CD4-positive, alpha-beta T cell treated with Interleukin-17A for 1 hour (primary cell): ENCODE data around the gene DNAH10.
"Not testable (repeated sequence)": the region's sequence is repeated elsewhere in the genome, so short reads cannot be mapped to it uniquely, and the experiment has no call there.

Experiments used
- DNase-seq: peaks from one replicate; pipeline ENCODE4 v3.0.0-alpha.2; 2020

The DNAH10 gene

DNA sequence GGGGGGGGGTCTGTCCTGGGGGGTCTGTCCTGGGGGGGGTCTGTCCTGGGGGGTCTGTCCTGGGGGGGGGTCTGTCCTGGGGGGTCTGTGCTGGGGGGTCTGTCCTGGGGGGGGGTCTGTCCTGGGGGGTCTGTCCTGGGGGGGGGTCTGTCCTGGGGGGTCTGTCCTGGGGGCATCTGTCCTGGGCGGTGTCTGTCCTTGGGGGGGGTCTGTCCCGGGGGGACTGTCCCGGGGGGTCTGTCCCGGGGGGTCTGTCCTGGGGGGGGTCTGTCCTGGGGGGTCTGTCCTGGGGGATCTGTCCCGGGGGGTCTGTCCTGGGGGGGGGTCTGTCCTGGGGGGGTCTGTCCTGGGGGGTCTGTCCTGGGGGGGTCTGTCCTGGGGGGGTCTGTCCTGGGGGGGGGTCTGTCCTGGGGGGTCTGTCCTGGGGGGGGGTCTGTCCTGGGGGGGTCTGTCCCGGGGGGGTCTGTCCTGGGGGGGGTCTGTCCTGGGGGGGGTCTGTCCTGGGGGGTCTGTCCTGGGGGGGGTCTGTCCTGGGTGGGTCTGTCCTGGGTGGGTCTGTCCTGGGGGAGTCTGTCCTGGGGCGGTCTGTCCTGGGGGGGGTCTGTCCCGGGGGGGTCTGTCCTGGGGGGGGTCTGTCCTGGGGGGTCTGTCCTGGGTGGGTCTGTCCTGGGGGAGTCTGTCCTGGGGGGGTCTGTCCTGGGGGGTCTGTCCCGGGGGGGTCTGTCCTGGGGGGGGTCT is 149.7 kb downstream of the DNAH10 start:
- DNase-seq = not testable (repeated sequence)

DNA sequence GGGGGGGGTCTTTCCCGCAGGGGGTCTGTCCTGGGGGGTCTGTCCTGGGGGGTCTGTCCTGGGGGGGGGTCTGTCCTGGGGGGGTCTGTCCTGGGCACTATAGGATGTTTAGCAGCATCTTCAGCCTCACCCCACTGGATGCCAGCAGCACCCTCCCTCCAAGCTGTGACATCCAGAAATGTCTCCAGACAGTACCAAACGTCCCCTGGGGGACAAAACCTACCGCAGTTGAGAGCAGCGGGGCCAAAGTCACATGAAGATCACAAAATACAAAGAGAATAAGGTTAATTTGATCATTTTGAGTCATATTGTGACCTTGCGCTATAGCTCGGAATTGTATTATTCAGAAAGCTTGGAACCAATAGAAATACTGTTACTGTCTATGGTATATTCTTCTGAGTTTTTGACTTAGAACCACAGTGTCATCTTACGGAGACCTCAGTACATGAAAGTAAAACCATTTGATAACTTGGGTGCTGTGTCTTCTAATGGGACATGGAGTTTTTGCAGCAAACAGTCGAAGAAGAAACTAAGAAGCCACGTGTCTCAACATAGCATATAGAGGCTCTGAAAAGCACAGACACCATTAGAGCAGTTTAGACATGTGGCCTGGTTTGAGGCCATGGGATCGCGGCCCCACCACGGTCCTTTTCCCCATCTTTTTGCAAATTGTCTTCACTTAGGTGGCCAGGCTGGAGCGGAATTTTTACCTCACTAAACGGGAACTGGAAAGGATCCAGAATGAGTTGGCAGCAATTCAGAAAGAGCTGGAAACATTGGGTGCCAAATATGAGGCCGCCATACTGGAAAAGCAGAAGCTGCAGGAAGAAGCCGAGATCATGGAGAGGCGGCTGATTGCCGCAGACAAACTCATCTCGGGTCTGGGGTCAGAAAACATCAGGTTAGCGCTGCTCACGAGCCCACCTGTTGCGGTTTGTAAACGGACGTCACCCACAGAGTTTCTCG is 150.6 kb downstream of the DNAH10 start:
- no peak for DNase-seq

DNA sequence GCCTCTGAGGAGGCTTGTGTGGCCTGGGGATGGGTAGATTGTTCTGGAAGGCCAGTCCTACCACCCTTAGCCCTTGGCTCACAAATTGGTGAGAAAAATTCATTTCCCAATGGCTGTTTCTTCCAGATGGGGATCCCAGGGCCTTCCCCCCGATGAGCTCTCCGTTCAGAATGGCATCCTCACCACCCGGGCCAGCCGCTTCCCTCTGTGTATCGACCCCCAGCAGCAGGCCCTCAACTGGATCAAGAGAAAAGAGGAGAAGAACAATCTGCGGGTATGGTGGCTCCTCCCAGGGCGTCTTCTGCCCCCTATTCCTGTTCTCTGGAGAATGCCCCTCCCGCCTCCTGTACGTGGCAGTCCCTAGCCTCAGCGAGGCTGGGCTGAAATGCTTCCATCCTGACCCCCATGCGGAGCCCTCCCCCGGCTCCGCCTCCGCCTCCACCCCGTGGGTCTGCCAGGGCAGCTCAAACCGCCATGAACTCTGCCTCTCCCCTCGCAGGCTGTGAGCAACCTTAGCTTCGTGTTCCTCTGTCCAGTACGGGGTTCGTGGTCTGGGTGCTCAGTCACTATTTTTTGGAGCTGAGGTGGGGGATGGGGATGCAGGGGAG is 152.7 kb downstream of the DNAH10 start:
- DNase-seq = no peak

GRCh38 chr12:123916729-123917128 is 154.6 kb downstream of the DNAH10 start:
- peak; percentile 20 for DNase-seq

GRCh38 chr12:123917337-123917850 is 155.3 kb downstream of the DNAH10 start:
- DNase-seq = no peak

DNA sequence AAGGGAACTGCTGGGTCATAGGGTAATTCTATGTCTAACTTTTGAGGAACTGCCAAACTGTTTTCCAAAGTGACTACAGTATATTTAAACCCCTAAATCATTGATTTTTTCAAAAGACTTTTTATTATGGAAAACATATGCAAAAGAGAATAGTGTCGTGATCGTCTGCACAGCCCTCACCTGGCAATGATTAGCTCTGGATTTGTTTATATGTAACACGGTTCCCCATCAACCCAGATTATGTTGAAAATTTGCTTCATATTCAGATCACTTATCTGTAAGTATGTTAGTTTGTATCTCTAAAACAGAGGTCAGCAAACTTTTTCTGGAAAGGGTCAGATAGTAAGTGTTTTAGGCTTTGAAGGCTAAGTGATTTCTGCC is 157.9 kb downstream of the DNAH10 start:
- DNase-seq = no peak

DNA sequence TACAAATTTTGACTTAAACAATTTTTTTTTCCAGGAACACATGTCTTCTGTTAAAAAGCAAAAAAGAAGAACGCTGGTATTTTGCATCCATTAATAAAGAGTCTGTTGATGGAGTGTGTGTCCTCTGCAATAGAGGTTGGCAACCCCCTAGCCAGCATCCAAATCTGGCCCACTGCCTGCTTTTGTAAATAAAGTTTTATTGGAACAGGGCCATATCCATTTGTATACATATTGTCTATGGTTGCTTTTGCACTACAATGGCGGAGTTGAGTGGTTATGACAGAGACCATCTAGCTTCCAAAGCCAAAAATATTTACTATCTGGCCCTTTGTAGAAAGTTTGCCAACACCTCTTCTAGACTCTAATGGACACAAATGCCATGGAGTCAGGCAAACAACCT is 160.9 kb downstream of the DNAH10 start:
- no peak for DNase-seq

DNA sequence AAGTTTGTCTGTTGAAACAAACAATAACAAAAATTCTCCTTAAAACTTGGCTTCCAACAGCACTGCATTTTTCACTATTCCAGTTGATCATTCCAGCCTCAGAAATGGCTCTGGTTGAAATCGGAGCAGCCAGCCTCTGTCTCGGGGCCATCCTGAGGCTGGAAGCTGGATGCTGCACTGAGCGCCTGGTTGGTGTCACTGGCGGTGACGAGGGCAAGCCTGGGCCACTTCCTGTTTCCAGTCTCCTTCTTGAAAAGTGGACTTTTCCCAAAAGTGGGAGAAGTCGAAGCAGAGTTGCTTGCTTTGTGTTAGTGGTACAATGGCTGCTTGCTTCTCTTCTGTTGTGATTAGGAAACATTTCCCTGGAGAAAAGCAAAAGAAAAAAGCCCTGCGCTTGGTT is 161.8 kb downstream of the DNAH10 start:
- no peak for DNase-seq

DNA sequence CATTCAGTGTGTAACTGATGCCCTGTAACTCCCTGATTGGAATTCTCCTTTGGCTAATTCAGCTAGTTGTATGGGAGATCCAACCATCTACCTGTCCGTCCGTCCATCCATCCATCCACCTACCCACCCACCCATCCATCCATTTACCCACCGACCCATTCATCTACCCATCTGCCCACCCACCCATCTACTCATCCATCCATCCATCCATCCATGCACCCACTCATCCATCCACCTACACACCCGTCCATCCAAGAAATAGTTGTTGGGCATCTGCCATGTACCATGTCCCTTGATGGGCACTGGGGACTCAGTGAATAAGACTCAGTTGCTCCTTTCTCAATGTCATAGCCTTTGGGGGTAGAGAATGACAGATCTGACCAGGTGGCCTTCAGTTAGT is 162.4 kb downstream of the DNAH10 start:
- no peak for DNase-seq

GRCh38 chr12:123928274-123928865 is 166.3 kb downstream of the DNAH10 start:
- no peak for DNase-seq

- DNase-seq = no peak
Measured at GRCh38 chr12:123928897-123929296, 166.8 kb downstream of the DNAH10 start.

GRCh38 chr12:123929946-123930583 is 168.0 kb downstream of the DNAH10 start:
- DNase-seq = no peak

DNA sequence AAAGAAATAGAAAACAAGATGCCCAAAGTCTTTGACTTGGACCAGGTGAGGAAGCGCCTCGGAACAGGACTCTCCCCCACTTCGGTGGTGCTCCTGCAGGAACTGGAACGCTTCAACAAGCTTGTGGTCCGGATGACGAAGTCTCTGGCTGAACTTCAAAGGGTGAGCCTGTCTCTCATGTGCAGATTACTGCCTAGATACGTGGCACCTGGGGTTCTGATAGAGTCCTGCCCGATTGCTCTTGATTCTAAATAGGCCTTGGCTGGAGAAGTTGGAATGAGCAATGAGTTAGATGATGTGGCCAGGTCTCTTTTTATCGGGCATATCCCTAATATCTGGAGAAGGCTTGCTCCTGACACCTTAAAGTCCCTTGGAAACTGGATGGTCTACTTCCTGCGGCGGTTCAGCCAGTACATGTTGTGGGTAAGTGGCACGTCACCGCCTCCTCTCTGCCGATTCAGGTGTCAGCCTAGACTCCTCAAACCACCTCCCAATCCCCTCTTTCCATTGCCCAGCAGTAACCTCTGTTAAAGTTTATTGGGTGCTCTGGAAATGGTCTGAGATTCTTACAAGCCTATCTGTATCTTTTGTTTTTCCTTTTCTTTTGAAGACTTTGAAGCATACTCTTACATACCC is 169.7 kb downstream of the DNAH10 start:
- peak; percentile 51 for DNase-seq

- no peak for DNase-seq
Measured at GRCh38 chr12:123933214-123933613, 171.1 kb downstream of the DNAH10 start.

GRCh38 chr12:123934016-123934620 is 172.0 kb downstream of the DNAH10 start:
- DNase-seq = no peak

GRCh38 chr12:123934829-123935228 is 172.7 kb downstream of the DNAH10 start:
- DNase-seq = no peak

DNA sequence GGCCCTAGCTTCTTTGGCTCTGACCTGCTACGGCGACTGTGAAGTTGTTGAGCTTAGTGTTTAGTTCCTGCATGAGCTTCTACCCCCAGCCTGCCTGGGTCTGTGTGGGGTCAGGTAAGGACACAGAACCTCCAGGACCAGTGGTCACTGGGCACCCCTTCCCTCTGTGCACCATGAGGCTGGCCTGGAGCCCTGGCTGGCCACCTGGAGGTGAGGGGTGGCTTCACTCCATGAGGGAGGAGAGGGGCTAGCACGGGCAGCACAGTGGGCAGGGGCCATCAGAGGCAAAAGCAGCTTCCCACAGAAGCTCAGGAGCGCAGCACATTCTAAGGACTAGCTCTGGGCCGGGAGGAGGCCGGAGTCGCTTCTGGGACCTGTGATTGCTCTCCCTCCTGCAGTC is 173.9 kb downstream of the DNAH10 start:
- no peak for DNase-seq

GRCh38 chr12:123936471-123936870 is 174.4 kb downstream of the DNAH10 start:
- no peak for DNase-seq

DNA sequence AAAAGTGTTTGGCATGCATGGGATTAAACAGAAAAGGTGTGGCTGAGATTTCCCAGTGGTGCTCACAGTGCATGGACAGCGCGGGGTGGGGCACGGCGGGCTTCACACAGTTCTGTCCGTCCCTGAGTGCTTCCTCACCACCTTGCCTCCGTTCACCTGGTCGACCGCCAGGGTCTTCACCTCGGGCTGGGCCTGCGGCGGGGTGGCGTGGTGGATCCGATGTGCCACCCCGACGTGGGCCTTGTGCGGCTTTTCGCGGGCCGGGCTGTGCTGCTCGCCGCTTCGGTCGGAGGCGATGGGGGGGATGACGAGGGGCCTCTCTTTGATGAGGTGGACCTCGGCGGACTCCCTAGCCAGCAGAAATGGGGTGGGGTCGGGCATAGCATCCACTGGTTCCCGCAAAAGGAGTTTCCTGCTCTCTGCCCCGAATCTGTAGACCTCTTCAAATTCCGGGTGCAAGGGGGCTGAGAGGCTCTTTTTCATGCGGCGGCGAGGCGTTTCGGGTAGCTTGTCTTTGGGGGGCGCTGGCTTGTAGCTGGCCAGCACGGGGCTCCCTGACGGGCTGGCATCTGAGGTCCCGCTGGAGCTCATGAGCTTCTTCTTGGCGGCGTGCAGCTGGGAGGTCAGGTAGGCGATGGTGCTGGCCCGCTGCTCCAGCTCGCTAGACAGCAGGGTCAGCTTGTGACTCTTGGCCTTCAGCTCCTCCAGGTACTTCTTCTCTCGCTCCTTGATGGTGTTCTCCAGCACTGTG is 175.0 kb downstream of the DNAH10 start:
- DNase-seq = no peak

DNA sequence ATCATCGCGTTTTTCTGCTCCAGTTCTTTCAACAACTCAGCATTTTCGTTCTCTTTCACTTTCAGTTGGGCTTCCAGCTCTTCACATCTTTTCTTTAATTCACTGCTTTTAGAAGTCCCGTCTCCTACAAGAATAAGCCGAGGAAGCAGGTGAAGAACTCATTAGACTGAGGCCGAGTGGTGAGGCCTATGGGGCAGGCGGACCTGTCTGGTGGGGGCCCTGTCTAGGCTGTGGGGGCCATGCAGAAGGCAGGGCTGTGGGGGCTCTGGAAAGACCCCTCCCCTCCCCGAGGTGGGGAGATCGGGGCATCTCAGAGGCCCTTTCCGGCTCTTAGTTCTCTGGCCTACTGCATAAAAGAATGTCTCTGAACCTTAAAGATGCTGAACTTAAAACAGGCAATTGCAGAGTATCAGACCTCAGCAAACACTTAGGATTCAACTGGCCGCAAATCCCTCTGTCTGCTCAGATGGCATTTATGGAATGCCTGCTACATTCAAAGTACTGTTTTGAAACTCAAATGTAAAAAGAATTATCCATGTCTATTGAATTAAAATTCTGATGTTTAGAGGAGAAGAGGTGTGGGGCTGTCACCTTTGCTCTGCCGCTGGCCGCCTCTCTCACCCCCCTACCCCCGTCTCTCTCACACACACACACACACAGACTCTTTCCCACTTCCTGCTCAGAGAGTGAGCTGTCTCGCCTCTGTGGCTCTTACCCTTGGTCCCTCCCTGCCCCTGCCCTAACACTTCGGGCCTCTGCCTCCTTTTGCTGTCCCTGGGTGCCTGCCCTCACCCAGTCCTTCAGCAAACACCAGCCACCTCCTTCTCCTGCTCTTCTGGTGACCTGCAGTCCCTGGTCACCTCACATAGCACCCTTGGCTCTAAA is 175.8 kb downstream of the DNAH10 start:
- peak; percentile 71 for DNase-seq
